Head of caudate nucleus (tissue), 42 donors: Measurements from ENCODE around the gene HTATIP2.
A peak's percentile ranks its signal among the peaks of the same experiment; 100 is the strongest.
"Not testable (repeated sequence)": the region's sequence is repeated elsewhere in the genome, so short reads cannot be mapped to it uniquely, and the experiment has no call there.

Experiments
- DNase-seq, 42 donors: peaks; one replicate each; pipeline versions ENCODE4 v3.0.0 to v3.0.0-alpha.2; 2020 to 2021; ENCODE audit warnings: mixed read lengths in 7 of 42
- intact Hi-C: fragments of 100-400 bp; cut with DNase I; formaldehyde crosslinking; loops from one replicate; pipeline ENCODE4 v1.15.0; 2022

The HTATIP2 gene

DNA sequence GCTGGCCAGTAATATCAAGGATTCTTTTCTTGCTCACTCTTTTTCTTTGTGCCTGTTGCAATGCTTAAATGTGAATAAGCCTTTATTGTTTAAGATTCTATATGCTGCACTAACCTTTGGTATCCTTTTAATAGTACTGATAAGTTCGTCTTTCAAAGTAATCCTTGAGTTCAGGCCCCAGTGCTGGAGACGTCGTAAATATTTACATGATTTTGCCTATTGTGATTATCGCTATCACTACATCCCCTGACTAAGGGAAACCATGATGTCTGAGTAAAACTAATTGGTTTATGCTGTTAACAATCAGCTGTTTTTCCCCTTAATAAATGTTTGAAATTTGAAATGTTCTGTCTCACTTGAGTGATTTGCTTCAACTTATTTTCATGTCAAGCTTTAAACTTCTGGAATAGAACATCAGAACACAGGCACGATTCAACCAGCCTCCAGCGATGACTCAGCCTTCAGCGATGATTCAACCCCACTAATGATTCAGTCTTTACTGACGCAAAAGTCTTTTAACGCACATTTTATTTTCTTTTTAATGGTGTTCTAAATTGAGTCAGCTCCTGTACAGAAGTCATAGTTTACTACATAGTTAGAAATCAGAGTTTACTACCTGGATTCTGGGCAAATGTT lies 3.9 kb downstream of the HTATIP2 start:
- DNase-seq: peak; percentile 51 to 93 (median 78)
- intact Hi-C loops: no loop called here

DNA sequence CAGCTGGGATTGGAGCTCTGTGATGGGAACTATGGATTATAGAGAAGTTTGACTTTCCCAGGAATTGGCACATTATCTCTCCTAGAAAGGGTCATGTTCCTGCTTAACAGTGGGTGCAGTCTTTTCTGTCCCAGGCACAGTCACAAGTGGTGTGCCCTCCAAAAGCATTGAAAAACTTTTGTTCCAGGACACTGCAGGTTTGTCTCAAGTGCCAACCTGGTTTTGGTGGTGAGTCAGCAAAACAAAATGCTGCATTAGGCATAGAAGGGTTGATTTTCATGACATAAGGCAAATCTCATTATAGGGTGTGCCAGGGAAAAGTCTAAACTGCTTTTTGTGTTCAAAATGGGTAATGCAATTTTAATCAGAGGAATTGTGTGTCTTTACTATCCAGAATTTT lies 4.9 kb downstream of the HTATIP2 start:
- DNase-seq: no peak
- intact Hi-C loops: no loop called here

DNA sequence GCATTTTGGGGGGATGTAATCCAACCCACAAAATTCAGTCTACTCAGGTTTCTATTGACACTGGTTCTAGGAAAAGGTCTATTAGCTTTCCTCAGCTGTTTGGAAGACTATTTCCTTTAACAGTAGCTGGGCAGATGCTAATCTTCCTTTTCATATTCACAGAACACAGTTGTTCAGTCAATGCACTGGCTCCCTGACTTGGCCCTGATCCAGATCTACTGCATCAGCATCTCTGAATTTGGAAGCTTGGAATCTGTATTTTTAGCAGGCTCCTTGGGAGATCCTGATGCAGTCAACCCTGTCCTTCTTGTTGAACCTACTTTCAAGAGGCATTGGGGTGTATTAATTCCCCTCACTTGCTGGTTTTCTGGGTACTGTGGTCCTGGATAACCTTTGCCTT lies 6.3 kb downstream of the HTATIP2 start:
- peak in 9 of 42 donors; percentile 17 to 75 (median 32) for DNase-seq
- intact Hi-C loops: no loop called here

DNA sequence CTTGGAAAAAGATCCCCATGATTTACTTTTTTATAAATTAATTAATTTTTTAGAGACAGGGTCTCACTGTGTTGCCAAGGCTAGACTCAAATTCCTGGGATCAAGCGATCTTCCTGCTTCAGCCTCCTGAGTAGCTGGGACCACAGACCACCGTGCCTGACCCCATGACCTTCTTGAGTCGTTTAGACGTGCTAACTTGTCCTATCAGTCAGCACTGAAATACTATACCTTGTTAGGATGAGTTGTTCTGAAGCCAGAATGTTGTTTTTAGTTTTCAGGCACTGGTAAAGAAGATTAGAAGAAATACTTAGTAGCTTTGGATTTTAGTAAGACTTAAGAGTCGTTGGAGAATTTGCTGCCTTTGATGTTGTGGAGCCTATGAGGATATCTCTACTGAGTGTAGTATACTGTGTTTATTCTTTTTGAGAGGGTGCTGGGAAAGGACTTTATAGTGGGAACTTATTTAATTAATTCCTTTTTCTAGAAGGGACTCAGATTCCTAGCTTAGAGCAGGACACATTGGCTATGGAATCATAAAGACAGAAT lies 8.6 kb downstream of the HTATIP2 start:
- DNase-seq: no peak
- intact Hi-C loops: no loop called here

DNA sequence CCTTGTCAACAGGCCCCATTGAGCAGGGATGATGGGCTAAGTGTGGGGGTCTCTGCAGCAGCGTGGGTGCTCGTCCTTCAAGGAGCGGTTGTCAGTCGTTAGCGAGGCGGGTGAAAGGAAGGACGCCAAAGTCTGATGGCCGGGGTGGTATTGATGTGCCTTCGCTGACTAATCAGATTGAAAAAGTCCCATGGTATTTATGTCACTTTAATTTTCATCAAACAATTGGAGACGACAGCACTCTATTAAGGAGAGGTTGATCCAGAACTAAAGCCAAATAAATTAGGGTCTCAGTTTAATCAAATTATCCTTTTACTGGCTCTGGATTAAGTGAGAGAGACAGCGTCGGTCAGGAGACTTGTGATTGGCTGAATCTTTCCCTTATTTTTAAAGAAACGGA lies 9.6 kb downstream of the HTATIP2 start:
- no peak for DNase-seq
- intact Hi-C loops: no loop called here

DNA sequence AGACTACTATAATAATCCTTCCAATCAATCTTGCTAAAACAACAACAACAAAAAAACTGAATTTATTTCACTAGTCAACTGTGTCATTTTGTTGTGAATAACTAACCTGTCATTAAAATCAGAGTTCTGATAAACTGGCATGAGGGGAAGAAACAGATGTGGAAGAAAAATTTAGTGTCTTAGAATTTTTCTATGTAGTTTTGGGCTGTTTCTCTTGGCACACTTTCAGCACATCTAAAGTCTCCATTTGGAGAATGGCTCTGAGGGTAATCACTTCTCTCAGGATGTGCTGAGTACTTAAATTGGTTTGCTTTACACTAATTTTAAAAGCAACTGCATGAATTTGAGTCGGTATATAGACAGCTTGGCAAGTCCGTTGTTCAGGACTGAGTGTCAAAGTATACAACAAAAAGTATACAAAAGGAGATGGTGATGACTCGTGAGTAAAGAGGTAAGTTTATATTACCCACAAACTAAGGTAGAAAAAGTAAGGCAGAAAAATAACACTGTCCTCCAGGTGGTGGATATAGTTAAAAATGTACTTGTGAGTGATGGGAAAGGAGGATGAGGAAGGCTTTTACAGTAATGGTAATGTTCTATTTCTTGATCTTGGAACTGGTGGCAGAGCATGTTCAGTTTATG lies 10.2 kb downstream of the HTATIP2 start:
- DNase-seq: no peak
- intact Hi-C loops: no loop called here

DNA sequence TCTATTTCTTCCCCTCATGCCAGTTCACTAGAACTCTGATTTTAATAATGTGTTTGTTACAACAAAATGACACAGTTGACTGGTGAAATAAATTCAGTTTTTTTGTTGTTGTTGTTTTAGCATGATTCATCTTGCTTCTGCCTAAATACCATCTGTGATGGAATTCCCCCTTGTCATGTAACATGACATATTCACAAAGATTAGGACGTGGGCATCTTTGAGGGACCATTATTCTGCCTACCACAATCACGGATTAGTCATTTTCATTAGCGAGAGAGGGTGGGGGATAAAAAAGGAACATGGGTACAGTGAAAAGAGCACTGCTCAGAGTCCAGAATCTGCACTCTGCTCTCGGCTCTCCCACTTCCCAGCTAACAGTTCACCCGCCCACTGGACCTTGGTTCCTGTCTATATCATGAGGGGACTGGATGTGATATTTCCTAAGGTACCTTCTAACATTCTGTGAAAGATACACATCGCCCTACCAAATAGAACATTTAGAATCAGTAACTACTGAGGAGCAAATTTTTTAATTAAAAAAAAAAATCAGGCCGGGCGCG lies 11.3 kb downstream of the HTATIP2 start:
- intact Hi-C loops: no loop called here
- DNase-seq: no peak

DNA sequence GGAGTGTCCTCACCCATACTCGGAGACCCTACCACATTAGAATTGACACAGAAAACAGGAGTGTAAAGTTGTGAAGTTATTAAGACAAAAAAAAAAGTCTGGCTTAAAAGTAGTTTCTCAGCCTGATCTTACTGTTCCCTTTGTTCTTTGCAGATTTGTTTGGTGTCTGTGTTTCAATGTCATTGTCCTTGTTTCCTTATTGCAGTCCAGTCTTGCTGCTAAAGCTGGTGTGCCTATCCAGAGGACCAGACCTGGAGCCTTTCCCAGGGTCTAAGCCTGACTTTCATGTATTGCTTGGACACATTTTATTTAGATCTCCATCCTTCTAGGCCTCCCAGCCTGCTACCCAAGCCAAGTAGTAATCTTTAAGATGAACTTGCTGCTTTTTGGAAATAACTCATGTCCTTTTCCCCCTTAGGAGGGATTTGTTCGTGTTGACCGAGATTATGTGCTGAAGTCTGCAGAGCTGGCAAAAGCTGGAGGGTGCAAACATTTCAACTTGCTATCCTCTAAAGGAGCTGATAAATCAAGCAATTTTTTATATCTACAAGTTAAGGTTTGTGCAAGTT lies 12.7 kb downstream of the HTATIP2 start:
- intact Hi-C loops: no loop called here
- no peak for DNase-seq

DNA sequence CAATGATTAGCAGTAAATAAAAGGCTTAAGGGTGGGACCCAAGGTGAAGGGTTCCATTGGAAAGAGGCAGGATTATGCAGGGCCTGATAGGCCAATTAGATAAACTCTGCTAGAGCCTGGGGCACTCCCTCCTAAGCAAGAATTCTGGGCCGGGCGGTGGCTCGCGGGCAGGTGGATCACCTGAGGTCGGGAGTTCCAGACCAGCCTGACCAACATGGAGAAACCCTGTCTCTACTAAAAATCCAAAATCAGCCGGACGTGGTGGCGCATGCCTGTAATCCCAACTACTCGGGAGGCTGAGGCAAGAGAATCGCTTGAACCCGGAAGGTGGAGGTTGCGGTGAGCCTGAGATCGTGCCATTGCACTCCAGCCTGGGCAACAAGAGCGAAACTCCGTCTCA lies 22.5 kb downstream of the HTATIP2 start:
- intact Hi-C loops, DNase-seq: not testable (repeated sequence)

DNA sequence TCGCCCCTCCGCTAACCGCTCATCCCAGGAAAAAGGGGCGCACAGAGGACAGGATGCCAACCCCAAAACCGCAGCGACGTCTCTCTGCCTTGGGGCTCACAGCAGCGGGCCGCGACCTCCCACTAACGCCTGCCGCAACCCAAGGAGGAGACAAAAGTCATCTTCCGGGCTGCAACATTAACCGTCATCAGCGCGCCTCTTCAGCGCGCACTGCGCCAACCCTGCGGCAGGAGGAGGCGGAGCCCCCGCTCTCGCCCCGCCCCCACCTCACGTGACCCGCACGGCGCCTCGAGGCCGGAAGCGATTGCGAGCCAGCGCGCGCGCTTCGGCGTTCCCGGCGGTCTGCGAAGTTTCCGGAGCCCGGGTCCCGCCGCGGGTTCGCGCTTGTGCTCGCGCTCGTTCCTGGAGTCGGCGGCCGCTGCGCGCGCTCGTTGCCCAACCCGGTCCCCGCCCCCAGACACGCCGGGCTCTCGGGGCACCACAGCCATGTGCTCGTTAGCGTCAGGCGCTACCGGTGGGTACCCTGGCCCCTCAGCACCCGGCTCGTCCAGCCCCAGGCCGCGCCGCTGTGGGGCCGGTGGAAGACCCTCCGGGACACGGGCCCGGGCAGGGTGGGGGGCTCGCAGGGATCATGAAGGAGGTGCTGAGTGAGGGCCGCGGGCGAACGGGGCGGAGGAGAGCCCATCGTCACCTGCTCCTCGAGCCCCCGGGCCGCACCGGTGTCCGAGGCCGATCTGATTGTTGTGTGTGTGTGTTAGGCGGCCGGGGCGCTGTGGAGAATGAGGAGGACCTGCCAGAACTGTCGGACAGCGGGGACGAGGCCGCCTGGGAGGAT lies 24.0 kb downstream of the HTATIP2 start, which contains the start of gene PRMT3:
Gene PRMT3 (plus strand): TSS at position 456 of the 835 bp plus-strand sequence. CDS start 31 bp downstream, at position 487.
- intact Hi-C loops: no loop called here
- DNase-seq: peak; percentile 79 to 99 (median 95)

DNA sequence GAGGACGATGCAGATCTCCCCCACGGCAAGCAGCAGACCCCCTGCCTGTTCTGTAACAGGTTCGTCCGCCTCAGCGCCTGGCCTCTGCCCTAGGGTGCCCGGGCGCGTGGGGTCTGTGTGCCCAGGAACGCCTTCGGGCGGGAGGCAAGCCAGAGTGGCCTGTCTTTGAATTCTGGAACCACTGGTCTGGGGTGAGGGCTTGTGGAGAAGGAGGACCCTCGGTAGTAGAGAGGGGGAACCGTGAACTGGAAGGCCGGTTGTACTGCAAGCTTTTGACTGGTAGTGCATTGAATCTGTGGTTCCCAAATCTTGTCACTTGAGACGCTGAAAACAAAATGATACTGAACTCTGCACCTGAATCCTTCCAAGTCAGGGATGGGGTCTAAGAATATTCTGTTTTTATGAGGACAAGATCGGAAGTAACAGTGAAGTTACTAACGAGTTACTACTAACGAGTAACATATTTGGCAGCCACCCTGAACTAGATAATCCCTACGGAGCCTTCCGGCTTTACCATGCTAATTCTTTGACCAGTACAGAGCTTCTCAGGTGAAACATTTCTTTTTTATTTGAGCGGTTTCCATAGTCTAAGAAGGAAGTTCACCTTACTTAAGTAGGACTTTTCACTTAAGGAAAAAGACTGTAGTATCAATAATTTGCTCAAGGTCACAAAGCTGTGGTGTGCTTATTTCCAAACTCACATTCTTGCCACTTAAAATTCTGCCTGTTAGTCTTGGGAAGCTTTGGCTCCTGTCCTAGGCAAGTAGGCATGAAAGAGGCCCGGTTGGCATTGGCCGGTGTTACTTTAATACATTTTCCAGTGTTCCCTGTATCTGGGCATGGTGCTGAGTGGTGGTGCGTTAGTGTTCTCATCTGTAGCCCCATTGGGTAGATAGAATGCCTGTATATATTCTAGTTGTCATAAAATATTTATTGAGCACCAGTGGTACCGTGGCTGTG lies 24.9 kb downstream of the HTATIP2 start:
- intact Hi-C loops: no loop called here

DNA sequence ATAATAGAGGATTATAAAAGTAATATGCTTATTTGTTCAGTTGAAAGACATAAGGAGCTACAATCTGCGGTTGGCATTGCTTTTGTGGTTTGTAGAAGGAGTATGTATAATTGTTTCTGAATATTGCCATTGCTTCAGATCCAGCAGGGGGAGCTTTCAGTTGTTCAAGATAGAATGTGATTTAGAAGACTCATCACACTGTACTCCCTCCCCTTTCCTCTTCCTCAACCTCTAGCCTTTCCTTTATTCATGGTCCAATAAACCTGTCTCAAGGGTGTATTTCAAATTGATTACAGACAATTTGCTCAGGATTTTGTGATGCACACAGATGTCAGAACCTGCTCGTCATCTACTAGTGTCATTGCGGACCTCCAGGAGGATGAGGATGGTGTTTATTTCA lies 33.8 kb downstream of the HTATIP2 start:
- intact Hi-C loops: loop anchor here (5.0 kb wide), 1 partner anchor 215 kb away; no protein-coding TSS in a partner anchor
- peak in 16 of 42 donors; percentile 18 to 70 (median 32) for DNase-seq

More for the DNA sequence above, 24.9 kb downstream of the HTATIP2 start:
- DNase-seq: peak in 3 of 42 donors; percentile 20 to 49 (median 42)

DNA sequence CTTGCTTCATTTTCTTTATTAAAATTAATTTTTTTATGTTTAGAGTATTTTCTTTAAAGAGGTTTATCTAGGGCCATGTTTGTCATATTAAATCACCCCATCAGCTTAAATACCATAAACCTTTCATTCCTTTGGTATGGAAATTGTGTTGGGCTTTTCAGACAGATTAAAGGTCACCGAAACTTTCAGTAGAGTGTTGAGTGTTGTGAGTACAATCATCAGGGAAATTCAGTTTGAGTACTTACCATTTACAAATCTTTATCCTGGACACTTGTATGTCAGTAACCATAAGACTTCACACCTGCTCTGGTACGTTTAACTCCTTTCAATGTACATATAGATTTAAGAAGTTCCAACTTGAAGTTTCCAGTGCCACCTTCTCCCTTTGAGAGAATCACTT lies 36.0 kb downstream of the HTATIP2 start:
- intact Hi-C loops: loop anchor here (5.0 kb wide), 1 partner anchor 213 kb away; no protein-coding TSS in a partner anchor
- DNase-seq: no peak

DNA sequence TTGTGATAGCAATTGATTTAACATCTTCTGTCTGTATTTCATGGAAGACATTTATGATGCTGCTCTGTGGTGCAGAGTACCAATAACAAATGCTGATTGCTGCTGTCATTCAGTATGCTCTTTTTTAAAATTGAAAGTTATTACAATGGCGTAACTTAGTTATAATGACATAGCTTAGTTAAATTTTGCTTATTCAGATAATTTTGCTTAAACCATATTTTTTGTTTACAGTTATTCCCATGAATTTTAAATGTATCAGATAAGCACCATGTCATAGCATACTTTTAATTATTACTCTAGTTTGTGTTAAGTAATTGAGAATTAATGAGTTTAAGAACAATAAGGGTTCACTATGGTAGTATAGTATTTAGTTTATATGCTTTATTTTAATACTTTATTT lies 39.5 kb downstream of the HTATIP2 start:
- intact Hi-C loops: no loop called here
- DNase-seq: no peak

DNA sequence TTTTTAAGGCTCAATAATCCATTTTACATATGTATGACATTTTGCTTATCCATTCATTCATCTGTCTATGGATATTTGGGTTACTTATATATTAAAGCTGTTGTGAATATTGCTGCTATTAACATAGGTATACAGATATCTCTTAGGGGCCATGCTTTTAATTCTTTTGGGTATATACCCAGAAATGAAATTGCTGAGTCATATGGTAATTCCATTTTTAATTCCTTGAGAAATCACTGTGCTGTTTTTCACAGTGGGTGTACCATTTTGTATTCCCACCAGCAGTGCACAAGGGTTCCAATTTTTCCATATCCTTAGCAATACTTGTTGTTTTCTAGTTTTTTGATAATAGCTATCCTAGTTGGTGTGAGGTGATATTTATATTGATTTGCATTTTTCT lies 43.0 kb downstream of the HTATIP2 start:
- intact Hi-C loops: no loop called here

DNA sequence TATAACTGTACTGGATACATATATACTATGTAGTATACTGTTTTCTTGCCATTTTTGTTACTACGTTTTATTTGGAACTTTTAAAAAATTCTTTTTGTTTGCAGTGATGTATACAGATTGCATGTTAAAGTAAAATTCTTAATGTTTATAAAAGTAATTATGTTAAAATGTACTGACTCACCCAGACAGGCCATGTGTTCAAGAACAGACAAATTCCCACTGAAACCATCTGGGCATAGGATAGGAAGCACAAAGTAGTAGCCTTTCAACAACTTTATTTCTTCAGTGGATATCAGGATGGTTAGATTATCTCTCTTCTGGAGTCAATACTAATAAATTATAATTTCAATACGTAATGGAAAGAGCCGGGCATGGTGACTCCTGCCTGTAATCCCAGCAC lies 43.8 kb downstream of the HTATIP2 start:
- intact Hi-C loops: no loop called here
- no peak for DNase-seq

More for the DNA sequence above, 43.0 kb downstream of the HTATIP2 start:
- DNase-seq: no peak

DNA sequence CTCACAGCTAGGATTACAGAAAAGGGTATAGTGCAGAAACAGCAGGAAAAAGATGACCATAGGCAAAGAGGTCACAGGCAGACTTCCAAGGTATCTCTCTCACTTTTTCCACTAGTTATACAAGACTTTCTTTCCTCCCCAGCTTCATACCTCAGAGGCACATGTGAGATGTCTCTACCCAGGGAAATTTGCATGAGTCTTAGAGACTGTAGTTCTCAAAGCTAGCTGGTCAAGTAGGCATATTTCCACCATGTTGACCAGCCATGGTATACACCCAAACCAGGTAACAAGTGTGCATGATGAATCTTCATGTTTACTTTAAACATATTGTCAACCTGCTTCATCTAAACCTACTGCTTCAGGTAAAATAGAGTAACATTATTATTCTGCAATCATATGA lies 51.9 kb downstream of the HTATIP2 start:
- intact Hi-C loops: no loop called here

DNA sequence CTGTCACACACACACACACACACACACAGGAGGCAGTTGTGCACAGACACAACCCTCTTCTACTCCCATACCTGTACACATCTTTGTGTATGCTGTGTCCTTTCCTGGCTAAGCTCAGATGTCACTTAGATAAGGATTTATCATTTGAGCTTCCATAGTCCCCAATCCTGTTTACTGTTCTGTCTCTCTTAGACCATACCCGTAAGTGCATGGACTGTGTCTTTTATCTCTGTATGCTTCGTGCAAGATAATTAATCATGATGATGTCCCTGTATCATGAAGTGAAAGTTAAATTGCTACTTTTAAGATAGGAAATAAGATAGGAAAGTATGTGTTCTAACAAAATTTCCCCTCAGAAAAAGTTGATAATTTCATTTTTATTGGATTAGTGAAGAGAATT lies 54.3 kb downstream of the HTATIP2 start:
- intact Hi-C loops: no loop called here
- no peak for DNase-seq

More for the DNA sequence above, 51.9 kb downstream of the HTATIP2 start:
- no peak for DNase-seq
